Epithelial cell of proximal tubule (primary cell): ENCODE measurements around the gene RGS11. TPM values are rescaled to one million over a fixed set of nuclear protein-coding genes. Genes with fewer than 3 reads are reported as not detected.

Experiments used
- DNase-seq: peaks from one replicate; pipeline ENCODE4 v3.0.0-alpha.2; 2011; ENCODE audit warnings: low read depth
- H3K4me3 ChIP-seq: 2 replicates; pipeline ENCODE4 v1.5.1; 2011; ENCODE audit warnings: low read depth, mild to moderate bottlenecking, low read length
- CTCF ChIP-seq: conservative IDR thresholded peaks from 2 replicates; pipeline ENCODE4 v1.5.1; 2012; ENCODE audit warnings: low read depth, mild to moderate bottlenecking, low read length
- total RNA-seq: library from RNA; depleted of rRNA; stranded (reverse); fragments of >200 nt; gene quantifications from 2 replicates; pipeline ENCODE4 v1.2.3, GENCODE V29; 2015

Gene RGS11
- total RNA-seq, 1 donor from 2014 or later: 1.0 TPM

- DNase-seq: no peak
- TF ChIP-seq CTCF: no peak
- H3K4me3 ChIP-seq: no peak overlapping the region
These were observed 13.8 kb upstream of the RGS11 start for GRCh38 chr16:289395-289997.

- DNase-seq: no peak
- H3K4me3 ChIP-seq: no peak overlapping the region
- no peak for TF ChIP-seq CTCF
These were observed 12.5 kb upstream of the RGS11 start for GRCh38 chr16:287981-288920.

- peak; percentile 14 for TF ChIP-seq CTCF
- H3K4me3 ChIP-seq: no peak overlapping the region
- no peak for DNase-seq
These were observed 11.6 kb upstream of the RGS11 start for GRCh38 chr16:287298-287811.

GRCh38 chr16:286491-287297 lies 10.9 kb upstream of the RGS11 start:
- TF ChIP-seq CTCF: no peak
- H3K4me3 ChIP-seq: no peak overlapping the region
- no peak for DNase-seq

GRCh38 chr16:285146-286055 lies 9.7 kb upstream of the RGS11 start:
- peak; percentile 7 for DNase-seq
- no peak for TF ChIP-seq CTCF
- no peak overlapping the region for H3K4me3 ChIP-seq
